OCI-LY7 (cell line): ENCODE data around the gene TAF1D.

Experiments used
- EZH2phosphoT487 ChIP-seq: fragments of 200-600 bp; sonication (generic); IDR thresholded peaks from 2 replicates; pipeline ENCODE4 v1.6.1; 2018; ENCODE audit warnings: low read depth, borderline replicate concordance, mild to moderate bottlenecking, mixed run types, antibody characterized with exemption, low read length, moderate library complexity, mixed read lengths
- TF ChIP-seq, protein P1 (sequence below): fragments of 200-600 bp; sonication (generic); conservative IDR thresholded peaks from 2 replicates; pipeline ENCODE4 v1.5.1; 2014; ENCODE audit warnings: mild to moderate bottlenecking, antibody characterized with exemption, low read length, moderate library complexity, mixed read lengths

DNA sequence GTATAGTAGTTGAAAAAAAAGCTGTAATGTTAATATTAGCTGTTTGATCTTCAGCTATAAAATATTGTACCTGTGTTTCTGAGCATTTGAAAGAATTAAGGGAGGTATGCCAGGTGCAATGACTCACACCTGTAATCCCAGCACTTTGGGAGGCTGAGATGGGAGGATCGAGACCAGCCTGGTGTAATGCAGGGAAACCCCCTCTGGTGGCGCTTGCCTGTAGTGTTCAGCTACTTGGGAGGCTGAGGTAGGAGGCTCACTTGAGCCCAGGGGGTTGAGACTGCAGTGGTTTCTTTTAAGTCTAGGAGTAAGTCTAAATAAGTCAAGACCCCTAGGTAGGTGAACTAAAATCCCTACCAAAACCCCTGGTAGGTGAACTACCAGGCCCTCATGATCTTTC lies 37.1 kb downstream of the TAF1D start:
- TF ChIP-seq, protein P1, sequence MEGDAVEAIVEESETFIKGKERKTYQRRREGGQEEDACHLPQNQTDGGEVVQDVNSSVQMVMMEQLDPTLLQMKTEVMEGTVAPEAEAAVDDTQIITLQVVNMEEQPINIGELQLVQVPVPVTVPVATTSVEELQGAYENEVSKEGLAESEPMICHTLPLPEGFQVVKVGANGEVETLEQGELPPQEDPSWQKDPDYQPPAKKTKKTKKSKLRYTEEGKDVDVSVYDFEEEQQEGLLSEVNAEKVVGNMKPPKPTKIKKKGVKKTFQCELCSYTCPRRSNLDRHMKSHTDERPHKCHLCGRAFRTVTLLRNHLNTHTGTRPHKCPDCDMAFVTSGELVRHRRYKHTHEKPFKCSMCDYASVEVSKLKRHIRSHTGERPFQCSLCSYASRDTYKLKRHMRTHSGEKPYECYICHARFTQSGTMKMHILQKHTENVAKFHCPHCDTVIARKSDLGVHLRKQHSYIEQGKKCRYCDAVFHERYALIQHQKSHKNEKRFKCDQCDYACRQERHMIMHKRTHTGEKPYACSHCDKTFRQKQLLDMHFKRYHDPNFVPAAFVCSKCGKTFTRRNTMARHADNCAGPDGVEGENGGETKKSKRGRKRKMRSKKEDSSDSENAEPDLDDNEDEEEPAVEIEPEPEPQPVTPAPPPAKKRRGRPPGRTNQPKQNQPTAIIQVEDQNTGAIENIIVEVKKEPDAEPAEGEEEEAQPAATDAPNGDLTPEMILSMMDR, result peak; percentile 36
- TF ChIP-seq EZH2phosphoT487, result no peak
